Fibroblast of lung (primary cell): ENCODE results near the gene CENPP. TPM values are rescaled to one million over a fixed set of nuclear protein-coding genes. Genes with fewer than 3 reads are reported as not detected.

ENCODE experiments used
- DNase-seq, 2 donors: peaks; one replicate each; pipeline versions ENCODE4 v3.0.0 to v3.0.0-alpha.2; 2010; ENCODE audit warnings: low read depth in 2 of 2
- H2AFZ ChIP-seq: 2 replicates; pipeline ENCODE4 v1.5.1; 2012; ENCODE audit warnings: low read length, control low read depth, inconsistent platforms
- H3K27ac ChIP-seq: 2 replicates; pipeline ENCODE4 v1.5.1; 2011; ENCODE audit warnings: low read length, control low read depth; ENCODE audit not compliant: insufficient read depth
- H3K27me3 ChIP-seq: 2 replicates; pipeline ENCODE4 v1.5.1; 2011; ENCODE audit warnings: mild to moderate bottlenecking, low read length; ENCODE audit not compliant: control insufficient read depth, insufficient read depth
- H3K36me3 ChIP-seq: 2 replicates; pipeline ENCODE4 v1.5.1; 2011; ENCODE audit warnings: low read length; ENCODE audit not compliant: control insufficient read depth, insufficient read depth
- H3K4me1 ChIP-seq: 2 replicates; pipeline ENCODE4 v1.5.1; 2011; ENCODE audit warnings: low read length; ENCODE audit not compliant: control insufficient read depth, insufficient read depth; ENCODE audit errors: extremely low read depth
- H3K4me2 ChIP-seq: 2 replicates; pipeline ENCODE4 v1.5.1; 2011; ENCODE audit warnings: low read length, control low read depth; ENCODE audit not compliant: insufficient read depth; ENCODE audit errors: extremely low read depth
- H3K4me3 ChIP-seq, 4 experiments: fragments of 200-600 bp in 1 of 4; sonication (generic) in 1 of 4; replicated peaks in 1 of 4; 2 replicates each; pipeline ENCODE4 v1.5.1; 2011 to 2016; ENCODE audit warnings: low read length in 4 of 4, low read depth in 3 of 4, mild to moderate bottlenecking in 3 of 4, control low read depth in 2 of 4, inconsistent platforms in 1 of 4, mixed read lengths in 1 of 4; ENCODE audit not compliant: insufficient read depth in 1 of 4; ENCODE audit errors: control extremely low read depth in 1 of 4
- H3K79me2 ChIP-seq: 2 replicates; pipeline ENCODE4 v1.5.1; 2012; ENCODE audit warnings: mild to moderate bottlenecking, low read length, inconsistent platforms; ENCODE audit not compliant: control insufficient read depth, insufficient read depth
- H3K9ac ChIP-seq: 2 replicates; pipeline ENCODE4 v1.5.1; 2011; ENCODE audit warnings: mild to moderate bottlenecking, low read length, control low read depth; ENCODE audit not compliant: insufficient read depth
- H3K9me3 ChIP-seq: 2 replicates; pipeline ENCODE4 v1.5.1; 2012; ENCODE audit warnings: low read depth, low read length; ENCODE audit not compliant: control insufficient read depth, insufficient read depth
- H4K20me1 ChIP-seq: 2 replicates; pipeline ENCODE4 v1.5.1; 2011; ENCODE audit warnings: low read length; ENCODE audit not compliant: control insufficient read depth, insufficient read depth; ENCODE audit errors: extremely low read depth
- CTCF ChIP-seq, 2 donors: IDR thresholded peaks in 1 of 2; conservative IDR thresholded peaks in 1 of 2; 1 replicate in 1 of 2; 2 replicates in 1 of 2; pipeline ENCODE4 v1.5.1; 2011 to 2012; ENCODE audit warnings: low read length in 2 of 2, control low read depth in 1 of 2, inconsistent platforms in 1 of 2, low read depth in 1 of 2, mild to moderate bottlenecking in 1 of 2
- EZH2 ChIP-seq: IDR thresholded peaks from 2 replicates; pipeline ENCODE4 v1.5.1; 2012; ENCODE audit warnings: low read length, control low read depth, mild to moderate bottlenecking; ENCODE audit errors: missing control alignments
- polyA plus RNA-seq, 2 donors: library from polyadenylated mRNA; depleted of rRNA in 1 of 2; stranded (reverse) in 1 of 2; unstranded in 1 of 2; fragments of >200 nt; gene quantifications; 2 replicates each; pipeline ENCODE4 v1.2.1, GENCODE V29; 2011 to 2012; ENCODE audit warnings: missing spikeins in 1 of 2
- total RNA-seq: library from RNA; depleted of rRNA; stranded (reverse); fragments of >200 nt; gene quantifications from 2 replicates; pipeline ENCODE4 v1.2.1, GENCODE V29; 2014

The CENPP gene
- total and polyA plus RNA-seq, 2 donors (not counting 1 experiment from before 2014, with no cell fraction given), result 1.7 to 2.4 TPM

DNA sequence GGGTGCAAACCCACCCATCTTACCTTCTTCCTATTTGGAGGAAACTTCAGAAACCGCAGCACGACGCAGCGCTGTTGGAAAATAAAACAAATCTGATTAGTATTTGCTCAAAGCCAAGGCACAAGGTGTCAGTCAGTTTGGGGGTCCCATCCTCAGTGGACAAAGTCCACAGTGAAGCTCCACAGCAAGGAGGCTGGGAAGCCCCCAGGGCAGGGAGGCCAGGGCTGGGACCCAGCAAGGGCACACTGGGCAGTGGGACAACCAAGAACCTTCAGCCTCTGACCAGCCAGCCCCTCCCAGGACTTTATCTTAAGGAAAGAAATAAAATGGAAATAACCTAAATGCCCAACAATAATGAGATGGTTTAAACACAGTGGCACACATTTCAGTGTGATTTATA is 332.9 kb downstream of the CENPP start:
- Histone ChIP-seq H3K4me3 (no peak overlapping the region), H3K4me1 (no peaks in the 10 kb centered on the region), H4K20me1 (no peaks in the 10 kb centered on the region), H3K4me2 (no peak overlapping the region), H3K9me3 (no peaks in the 10 kb centered on the region), H2AFZ (no peak overlapping the region), H3K79me2 (peaks cover 40% of the 10 kb centered on the region), H3K36me3 (peaks cover 2% of the 10 kb centered on the region), H3K27ac (no peak overlapping the region), H3K9ac (no peak overlapping the region), H3K27me3 (no peaks in the 10 kb centered on the region)
- no peak for DNase-seq
- TF ChIP-seq EZH2 (no peak), CTCF (conservative IDR thresholded peaks at IDR 0.05 in 1 of 2, IDR thresholded peaks at IDR 0.05 in 1 of 2; ENCODE audit: low read depth in 1 of 2, low read length in 2 of 2) (no peak)

- TF ChIP-seq CTCF (conservative IDR thresholded peaks at IDR 0.05 in 1 of 2, IDR thresholded peaks at IDR 0.05 in 1 of 2; ENCODE audit: low read depth in 1 of 2, low read length in 2 of 2) (no peak), EZH2 (no peak)
- Histone ChIP-seq H3K4me2 (no peak overlapping the region), H3K27me3 (no peaks in the 10 kb centered on the region), H3K27ac (no peak overlapping the region), H3K4me1 (peaks cover under 1% of the 10 kb centered on the region), H3K36me3 (peaks cover 2% of the 10 kb centered on the region), H2AFZ (no peak overlapping the region), H3K9ac (no peak overlapping the region), H4K20me1 (no peaks in the 10 kb centered on the region), H3K4me3 (no peak overlapping the region), H3K79me2 (peaks cover 47% of the 10 kb centered on the region), H3K9me3 (no peaks in the 10 kb centered on the region)
- DNase-seq, result no peak
Measured at GRCh38 chr9:92659601-92660000, 333.8 kb downstream of the CENPP start.

DNA sequence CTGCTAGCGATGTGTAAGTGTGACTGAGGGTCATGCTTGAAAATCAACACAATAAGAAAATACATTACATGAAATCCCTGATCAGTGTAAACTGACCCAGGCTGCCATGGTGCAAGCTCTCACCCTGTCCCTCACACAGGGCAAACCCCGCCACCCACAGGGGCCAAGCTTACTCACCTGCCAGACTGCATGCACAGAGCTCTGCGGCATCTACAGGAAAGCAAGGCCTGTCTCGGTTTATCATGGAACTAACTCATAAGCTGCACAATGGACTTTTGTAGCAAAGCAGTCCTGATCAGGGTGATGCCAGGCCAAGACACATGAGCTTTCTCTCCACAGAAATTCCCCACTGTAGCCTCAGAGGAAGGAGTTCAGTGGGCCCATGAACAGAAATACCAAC is 334.5 kb downstream of the CENPP start:
- Histone ChIP-seq H3K27ac (no peak overlapping the region), H3K9ac (no peak overlapping the region), H2AFZ (no peak overlapping the region), H3K4me1 (peaks cover 3% of the 10 kb centered on the region), H3K36me3 (peaks cover 2% of the 10 kb centered on the region), H3K79me2 (peaks cover 52% of the 10 kb centered on the region), H3K27me3 (no peaks in the 10 kb centered on the region), H3K9me3 (no peaks in the 10 kb centered on the region), H3K4me3 (no peak overlapping the region), H4K20me1 (no peaks in the 10 kb centered on the region), H3K4me2 (no peak overlapping the region)
- no peak for TF ChIP-seq EZH2
- no peak for TF ChIP-seq CTCF (conservative IDR thresholded peaks at IDR 0.05 in 1 of 2, IDR thresholded peaks at IDR 0.05 in 1 of 2; ENCODE audit: low read depth in 1 of 2, low read length in 2 of 2)
- no peak for DNase-seq
